MM.1S (cell line): ENCODE results near the gene CALCOCO2.

Experiments
- DNase-seq: peaks from one replicate; pipeline ENCODE4 v3.0.0-alpha.2; 2015
- H2AFZ ChIP-seq: fragments of 300-600 bp; sonication (generic); 2 replicates; pipeline ENCODE4 v1.6.0; 2016; ENCODE audit warnings: antibody characterized with exemption, low read length
- H3F3A ChIP-seq: fragments of 300-600 bp; sonication (generic); 2 replicates; pipeline ENCODE4 v1.6.1; 2016; ENCODE audit warnings: mild to moderate bottlenecking, antibody characterized with exemption, low read length, moderate library complexity, mixed read lengths; ENCODE audit not compliant: insufficient read depth
- H3K27ac ChIP-seq: fragments of 300-600 bp; sonication (generic); 2 replicates; pipeline ENCODE4 v1.5.1; 2016; ENCODE audit warnings: mild to moderate bottlenecking, low read length
- H3K27me3 ChIP-seq: fragments of 300-600 bp; sonication (generic); replicated peaks from 2 replicates; pipeline ENCODE4 v1.6.0; 2016; ENCODE audit warnings: low read length; ENCODE audit not compliant: insufficient read depth
- H3K36me3 ChIP-seq: fragments of 300-600 bp; sonication (generic); replicated peaks from 2 replicates; pipeline ENCODE4 v1.6.1; 2016; ENCODE audit warnings: mild to moderate bottlenecking, low read length, mixed read lengths; ENCODE audit not compliant: insufficient read depth
- H3K4me1 ChIP-seq: fragments of 300-600 bp; sonication (generic); 2 replicates; pipeline ENCODE4 v1.6.1; 2016; ENCODE audit warnings: low read length, mixed read lengths
- H3K4me2 ChIP-seq: fragments of 300-600 bp; sonication (generic); 2 replicates; pipeline ENCODE4 v1.6.0; 2016; ENCODE audit warnings: low read depth, low read length
- H3K4me3 ChIP-seq: fragments of 300-600 bp; sonication (generic); 2 replicates; pipeline ENCODE4 v1.5.1; 2016; ENCODE audit warnings: low read length, mixed read lengths
- H3K79me2 ChIP-seq: fragments of 300-600 bp; sonication (generic); 2 replicates; pipeline ENCODE4 v1.6.1; 2016; ENCODE audit warnings: mixed run types, low read length, mixed read lengths
- H3K9ac ChIP-seq: fragments of 300-600 bp; sonication (generic); 2 replicates; pipeline ENCODE4 v1.6.1; 2016; ENCODE audit warnings: low read length, mixed read lengths
- H3K9me2 ChIP-seq: fragments of 300-600 bp; sonication (generic); replicated peaks from 2 replicates; pipeline ENCODE4 v1.6.1; 2016; ENCODE audit warnings: mild to moderate bottlenecking, low read length, mixed read lengths; ENCODE audit not compliant: insufficient read depth
- H3K9me3 ChIP-seq: fragments of 300-600 bp; sonication (generic); replicated peaks from 2 replicates; pipeline ENCODE4 v1.6.1; 2016; ENCODE audit warnings: mild to moderate bottlenecking, low read length, mixed read lengths; ENCODE audit not compliant: insufficient read depth
- H4K20me1 ChIP-seq: fragments of 300-600 bp; sonication (generic); 2 replicates; pipeline ENCODE4 v1.6.1; 2016; ENCODE audit warnings: mild to moderate bottlenecking, low read length, moderate library complexity, mixed read lengths; ENCODE audit not compliant: insufficient read depth
- EZH2 ChIP-seq: fragments of 300-600 bp; sonication (generic); optimal IDR thresholded peaks from 2 replicates; pipeline ENCODE3; 2017; ENCODE audit warnings: low read depth, mild to moderate bottlenecking, antibody characterized with exemption, low read length, mixed read lengths
- EZH2phosphoT487 ChIP-seq: fragments of 300-600 bp; sonication (generic); IDR thresholded peaks from 2 replicates; pipeline ENCODE4 v1.6.1; 2018; ENCODE audit warnings: antibody characterized with exemption, low read length
- TF ChIP-seq, protein P1 (sequence below): fragments of 300-600 bp; sonication (generic); IDR thresholded peaks from 2 replicates; pipeline ENCODE4 v1.5.1; 2016; ENCODE audit warnings: antibody characterized with exemption, low read length, mixed read lengths

The CALCOCO2 gene

DNA sequence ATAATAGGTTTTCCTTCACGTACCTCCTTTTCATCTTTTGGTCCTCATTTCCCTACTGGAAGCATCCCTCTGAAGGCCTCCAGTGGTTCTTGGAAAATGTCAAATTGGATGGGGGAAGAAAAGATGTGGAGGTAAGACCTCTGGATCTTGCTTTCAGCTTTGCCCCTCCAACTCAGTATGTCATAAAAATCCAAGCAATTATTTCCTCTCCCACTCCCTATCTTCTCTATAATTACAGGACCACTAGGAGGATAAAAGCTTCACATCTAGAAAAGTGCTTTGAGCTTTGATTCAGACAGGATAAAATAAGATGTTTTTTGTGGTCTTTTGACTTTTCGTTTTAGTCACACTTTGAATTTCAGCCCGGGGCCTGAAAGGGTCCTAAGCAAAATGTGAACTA, 15.5 kb upstream of the CALCOCO2 start:
- Histone ChIP-seq H2AFZ (no peak overlapping the region), H3K9me2 (no peaks in the 10 kb centered on the region), H3K4me1 (no peaks in the 10 kb centered on the region), H3K4me2 (no peak overlapping the region), H3K27me3 (peaks cover 29% of the 10 kb centered on the region), H3K4me3 (no peak overlapping the region), H3K9me3 (no peaks in the 10 kb centered on the region), H3K9ac (no peak overlapping the region), H3K36me3 (no peaks in the 10 kb centered on the region), H3K79me2 (no peaks in the 10 kb centered on the region), H4K20me1 (no peaks in the 10 kb centered on the region), H3K27ac (no peak overlapping the region), H3F3A (0 out of 2 replicates have a peak, but pooled peaks cover 9% of the 10 kb centered on the region)
- no peak for DNase-seq
- no peak for TF ChIP-seq EZH2
- TF ChIP-seq, protein P1, sequence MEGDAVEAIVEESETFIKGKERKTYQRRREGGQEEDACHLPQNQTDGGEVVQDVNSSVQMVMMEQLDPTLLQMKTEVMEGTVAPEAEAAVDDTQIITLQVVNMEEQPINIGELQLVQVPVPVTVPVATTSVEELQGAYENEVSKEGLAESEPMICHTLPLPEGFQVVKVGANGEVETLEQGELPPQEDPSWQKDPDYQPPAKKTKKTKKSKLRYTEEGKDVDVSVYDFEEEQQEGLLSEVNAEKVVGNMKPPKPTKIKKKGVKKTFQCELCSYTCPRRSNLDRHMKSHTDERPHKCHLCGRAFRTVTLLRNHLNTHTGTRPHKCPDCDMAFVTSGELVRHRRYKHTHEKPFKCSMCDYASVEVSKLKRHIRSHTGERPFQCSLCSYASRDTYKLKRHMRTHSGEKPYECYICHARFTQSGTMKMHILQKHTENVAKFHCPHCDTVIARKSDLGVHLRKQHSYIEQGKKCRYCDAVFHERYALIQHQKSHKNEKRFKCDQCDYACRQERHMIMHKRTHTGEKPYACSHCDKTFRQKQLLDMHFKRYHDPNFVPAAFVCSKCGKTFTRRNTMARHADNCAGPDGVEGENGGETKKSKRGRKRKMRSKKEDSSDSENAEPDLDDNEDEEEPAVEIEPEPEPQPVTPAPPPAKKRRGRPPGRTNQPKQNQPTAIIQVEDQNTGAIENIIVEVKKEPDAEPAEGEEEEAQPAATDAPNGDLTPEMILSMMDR, result no peak
- no peak for TF ChIP-seq EZH2phosphoT487

DNA sequence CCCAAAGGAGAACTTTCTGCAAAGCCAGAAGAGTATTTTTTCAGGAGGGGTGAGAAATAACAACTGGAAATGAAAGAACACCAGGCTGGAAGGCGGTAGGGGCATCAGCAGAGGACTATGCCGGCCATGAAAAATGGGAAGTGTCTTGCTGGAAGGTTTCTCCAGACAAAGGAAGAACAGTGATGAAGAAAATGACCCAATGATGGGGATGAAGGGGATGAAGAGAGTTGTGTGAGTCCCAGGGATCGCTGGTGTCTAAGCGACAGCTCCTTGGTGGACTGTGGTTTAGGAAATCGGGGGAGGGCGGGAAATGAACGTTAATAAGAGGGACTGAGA, 14.4 kb upstream of the CALCOCO2 start:
- Histone ChIP-seq H3K4me2 (peak overlapping the region; percentile 84; the same call in 1 of the 2 replicates), H3K27me3 (peaks cover 29% of the 10 kb centered on the region), H3K79me2 (no peaks in the 10 kb centered on the region), H3K9me2 (no peaks in the 10 kb centered on the region), H3K27ac (no peak overlapping the region), H4K20me1 (no peaks in the 10 kb centered on the region), H2AFZ (peak overlapping the region; percentile 79), H3K9me3 (no peaks in the 10 kb centered on the region), H3K36me3 (no peaks in the 10 kb centered on the region), H3F3A (0 out of 2 replicates have a peak, but pooled peaks cover 9% of the 10 kb centered on the region), H3K9ac (no peak overlapping the region), H3K4me3 (peak overlapping the region; percentile 62), H3K4me1 (no peaks in the 10 kb centered on the region)
- TF ChIP-seq, protein P1, result no peak
- TF ChIP-seq EZH2, result no peak
- TF ChIP-seq EZH2phosphoT487, result no peak
- no peak for DNase-seq

DNA sequence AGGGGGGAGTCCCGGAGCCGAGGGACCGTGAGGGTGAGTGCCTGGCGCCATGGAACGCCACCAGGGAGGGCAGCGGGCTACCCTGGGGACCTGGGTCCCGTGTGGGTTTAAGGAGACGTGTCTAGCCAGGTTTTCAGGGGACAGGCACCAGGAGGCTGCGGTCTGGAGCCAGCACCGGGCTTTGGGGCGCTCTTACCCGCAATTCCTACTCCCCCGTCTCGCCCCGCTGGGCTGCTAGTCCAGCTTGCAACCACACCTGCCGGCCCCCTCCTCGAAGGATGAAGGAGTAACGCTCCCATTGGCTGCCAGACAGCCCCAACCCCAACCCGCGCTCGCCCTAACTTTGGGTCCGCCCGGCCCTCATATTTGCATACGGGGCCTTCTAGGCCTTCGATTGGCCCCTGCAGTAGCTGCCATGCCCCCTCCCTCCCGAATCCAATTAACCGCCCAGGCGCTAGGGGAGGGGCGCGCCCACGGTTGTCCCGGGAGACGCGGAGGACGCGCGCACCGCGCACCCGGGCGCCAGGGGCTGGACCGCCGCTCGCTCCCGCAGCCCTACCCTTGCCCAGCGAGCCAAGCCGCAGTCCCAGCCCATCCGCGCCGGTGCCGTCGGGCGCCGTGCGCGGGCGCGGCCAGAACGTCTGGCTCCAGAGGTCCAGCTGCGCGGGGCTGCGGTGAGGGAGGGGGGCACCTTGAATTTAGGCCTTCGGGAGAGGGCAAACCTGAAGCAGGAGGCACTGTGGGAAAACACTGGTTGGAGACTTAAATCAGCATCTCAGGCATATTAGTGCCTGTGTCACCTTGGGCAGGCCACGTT, 13.9 kb upstream of the CALCOCO2 start, which contains the start of gene TTLL6:
Gene TTLL6, minus strand, starts transcription at position 456 of the 817 bp plus-strand sequence. Its CDS starts 157 bp downstream, at position 299.
- no peak within 1 kb of the TSS for H3K27ac ChIP-seq
- no peak within 1 kb of the TSS for H3K9ac ChIP-seq
- no peaks in the 10 kb centered on the region for H3K79me2 ChIP-seq
- no peaks in the 10 kb centered on the region for H3K4me1 ChIP-seq
- peaks cover 29% of the 10 kb centered on the region for H3K27me3 ChIP-seq
- no peaks in the 10 kb centered on the region for H3K36me3 ChIP-seq
- TF ChIP-seq EZH2 (no peak), EZH2phosphoT487 (no peak)
- TF ChIP-seq, protein P1, result no peak
- H3K4me2 ChIP-seq, result peak within 1 kb of the TSS; percentile 84
- peak within 1 kb of the TSS; percentile 79 for H2AFZ ChIP-seq
- 0 out of 2 replicates have a peak, but pooled peaks cover 9% of the 10 kb centered on the region for H3F3A ChIP-seq
- H3K9me3 ChIP-seq, result no peaks in the 10 kb centered on the region
- H3K9me2 ChIP-seq, result no peaks in the 10 kb centered on the region
- H3K4me3 ChIP-seq, result peak within 1 kb of the TSS; percentile 62
- DNase-seq, result peak; percentile 89
- no peaks in the 10 kb centered on the region for H4K20me1 ChIP-seq
